IgD-negative memory B cell (primary cell): Measurements from ENCODE around the gene PLXND1. TPM values are rescaled to one million over a fixed set of nuclear protein-coding genes. Genes with fewer than 3 reads are reported as not detected.

Experiments used
- H3K27ac Mint-ChIP-seq, 3 donors: one replicate each; pipeline ENCODE4 v1.8.0; 2020 to 2022; ENCODE audit warnings: mild to moderate bottlenecking in 3 of 3, mixed read lengths in 3 of 3, moderate library complexity in 1 of 3
- H3K27me3 Mint-ChIP-seq: one replicate; pipeline ENCODE4 v1.8.0; 2021; ENCODE audit warnings: mixed read lengths
- H3K36me3 Mint-ChIP-seq: one replicate; pipeline ENCODE4 v1.8.0; 2020; ENCODE audit warnings: mild to moderate bottlenecking, mixed read lengths
- H3K4me1 Mint-ChIP-seq, 3 donors: one replicate each; pipeline ENCODE4 v1.8.0; 2020 to 2022; ENCODE audit warnings: mixed read lengths in 3 of 3, mild to moderate bottlenecking in 1 of 3
- H3K4me3 Mint-ChIP-seq, 4 donors: one replicate each; pipeline ENCODE4 v1.8.0; 2020 to 2022; ENCODE audit warnings: mild to moderate bottlenecking in 4 of 4, mixed read lengths in 4 of 4, moderate library complexity in 3 of 4
- H3K9me3 Mint-ChIP-seq, 3 donors: one replicate each; pipeline ENCODE4 v1.8.0; 2020 to 2021; ENCODE audit warnings: mixed read lengths in 3 of 3, mild to moderate bottlenecking in 1 of 3
- polyA plus RNA-seq: library from polyadenylated mRNA; unstranded; fragments of 300-500 nt; fragmentation: Illumina TruSeq; gene quantifications from one replicate; pipeline ENCODE4 v1.2.3, GENCODE V29; 2021

Gene PLXND1
- polyA plus RNA-seq, 1 donor from 2014 or later, result 3.0 TPM

DNA sequence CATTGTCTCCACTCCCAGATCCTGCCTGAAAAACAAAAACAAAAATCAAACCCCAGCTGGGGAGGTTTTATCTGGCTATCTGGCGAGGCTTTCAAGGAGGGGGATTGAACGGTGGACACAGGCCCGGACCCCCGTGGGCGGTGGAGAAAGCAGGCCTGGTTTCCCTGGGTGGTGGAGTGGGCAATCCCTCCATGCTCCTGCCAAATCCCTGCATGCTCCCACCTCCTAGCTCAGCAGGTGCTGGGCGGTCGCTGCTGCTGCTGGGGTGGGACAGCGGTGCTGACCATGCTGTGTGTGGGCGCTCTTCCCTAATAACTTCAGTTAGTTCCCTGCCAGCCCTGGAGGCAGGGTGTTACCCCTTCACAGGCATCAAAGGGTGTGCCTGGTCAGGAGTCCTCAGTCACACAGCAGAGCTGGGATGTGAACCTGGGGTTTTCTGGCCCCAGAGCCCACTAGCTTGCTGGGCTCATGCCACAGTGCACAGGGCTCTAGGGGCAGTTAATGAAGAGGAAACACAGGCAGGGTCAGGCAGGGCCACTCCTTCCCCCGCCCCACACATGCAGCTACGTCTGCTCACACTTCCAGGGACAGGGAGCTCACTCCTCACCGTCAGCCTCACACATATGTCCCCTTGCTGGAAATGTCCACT is 15.9 kb upstream of the PLXND1 start:
- H3K9me3 Mint-ChIP-seq, result no peaks in the 10 kb centered on the region
- H3K27me3 Mint-ChIP-seq, result peaks cover 3% of the 10 kb centered on the region
- H3K4me3 Mint-ChIP-seq, result no peak overlapping the region
- H3K36me3 Mint-ChIP-seq, result no peaks in the 10 kb centered on the region
- H3K4me1 Mint-ChIP-seq, result peaks cover 0 to 10% (median 8%) of the 10 kb centered on the region in 3 donors
- no peak overlapping the region for H3K27ac Mint-ChIP-seq

DNA sequence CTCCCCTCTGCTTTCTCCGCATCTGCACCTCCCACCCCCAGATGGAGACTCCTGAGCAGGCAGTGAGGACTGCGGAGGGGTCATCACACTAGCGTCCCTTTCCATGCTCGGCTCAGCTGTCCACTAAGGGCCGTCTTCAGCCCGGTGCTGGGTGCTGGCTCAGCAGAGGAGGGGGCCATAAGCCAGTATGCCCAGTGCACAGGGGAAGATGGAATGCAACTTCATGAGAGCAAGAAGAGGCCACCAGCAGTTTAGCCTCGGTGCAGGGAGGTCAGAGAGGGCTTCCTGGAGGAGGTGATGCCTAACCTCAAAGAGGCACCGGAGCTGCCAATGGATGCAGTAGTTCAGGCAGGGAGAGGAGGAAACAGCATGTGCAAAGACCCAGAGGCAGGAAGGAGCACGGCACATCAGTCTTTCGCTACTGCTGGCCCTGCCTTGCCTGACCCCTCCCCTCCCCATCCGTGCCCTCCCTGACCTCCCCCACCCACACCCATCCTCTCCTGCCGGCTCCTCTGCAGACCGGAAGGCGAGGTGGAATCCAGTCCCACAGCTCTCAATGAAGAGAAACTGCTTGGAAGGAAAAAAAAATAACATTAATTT is 15.2 kb upstream of the PLXND1 start:
- H3K27ac Mint-ChIP-seq, result no peak overlapping the region
- no peaks in the 10 kb centered on the region for H3K9me3 Mint-ChIP-seq
- H3K36me3 Mint-ChIP-seq, result no peaks in the 10 kb centered on the region
- peaks cover 3% of the 10 kb centered on the region for H3K27me3 Mint-ChIP-seq
- H3K4me3 Mint-ChIP-seq, result peak overlapping the region in 1 of 4 donors; percentile 28
- peaks cover 0 to 10% (median 9%) of the 10 kb centered on the region in 3 donors for H3K4me1 Mint-ChIP-seq

- Mint-ChIP-seq H3K4me1 (peaks cover 0 to 9% (median 8%) of the 10 kb centered on the region in 3 donors), H3K27ac (peak overlapping the region in 1 of 3 donors; percentile 57), H3K9me3 (no peaks in the 10 kb centered on the region)
These were observed 14.5 kb upstream of the PLXND1 start for GRCh38 chr3:129620828-129621559.

DNA sequence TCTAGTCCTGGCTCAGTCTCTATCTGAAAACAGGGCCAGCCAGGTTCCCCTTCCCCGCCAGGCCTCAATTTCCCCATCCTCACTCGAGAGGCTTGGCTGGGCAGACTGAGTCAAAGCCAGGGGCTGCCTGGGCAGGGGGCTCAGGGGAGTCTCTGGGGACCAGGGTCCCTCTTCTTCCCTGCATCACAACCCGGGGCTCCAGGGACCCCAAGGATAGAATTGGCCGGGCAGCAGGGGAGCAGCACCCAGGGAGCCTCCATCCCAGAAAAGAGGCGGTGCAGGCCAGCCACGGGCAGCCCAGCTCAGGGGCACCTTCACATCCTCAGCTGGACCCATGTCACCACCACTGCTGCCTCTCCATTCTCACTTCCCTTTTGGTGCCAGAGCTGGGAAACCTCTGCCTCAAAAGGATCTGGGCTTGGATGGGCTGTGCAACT is 13.3 kb upstream of the PLXND1 start:
- Mint-ChIP-seq H3K9me3 (no peaks in the 10 kb centered on the region), H3K27ac (no peak overlapping the region), H3K4me3 (peak overlapping the region in 1 of 4 donors; percentile 35), H3K27me3 (peaks cover 3% of the 10 kb centered on the region), H3K36me3 (no peaks in the 10 kb centered on the region), H3K4me1 (peaks cover 0 to 7% (median 7%) of the 10 kb centered on the region in 3 donors)

More at GRCh38 chr3:129620828-129621559, 14.5 kb upstream of the PLXND1 start:
- Mint-ChIP-seq H3K27me3 (peaks cover 3% of the 10 kb centered on the region), H3K36me3 (no peaks in the 10 kb centered on the region), H3K4me3 (no peak overlapping the region)

DNA sequence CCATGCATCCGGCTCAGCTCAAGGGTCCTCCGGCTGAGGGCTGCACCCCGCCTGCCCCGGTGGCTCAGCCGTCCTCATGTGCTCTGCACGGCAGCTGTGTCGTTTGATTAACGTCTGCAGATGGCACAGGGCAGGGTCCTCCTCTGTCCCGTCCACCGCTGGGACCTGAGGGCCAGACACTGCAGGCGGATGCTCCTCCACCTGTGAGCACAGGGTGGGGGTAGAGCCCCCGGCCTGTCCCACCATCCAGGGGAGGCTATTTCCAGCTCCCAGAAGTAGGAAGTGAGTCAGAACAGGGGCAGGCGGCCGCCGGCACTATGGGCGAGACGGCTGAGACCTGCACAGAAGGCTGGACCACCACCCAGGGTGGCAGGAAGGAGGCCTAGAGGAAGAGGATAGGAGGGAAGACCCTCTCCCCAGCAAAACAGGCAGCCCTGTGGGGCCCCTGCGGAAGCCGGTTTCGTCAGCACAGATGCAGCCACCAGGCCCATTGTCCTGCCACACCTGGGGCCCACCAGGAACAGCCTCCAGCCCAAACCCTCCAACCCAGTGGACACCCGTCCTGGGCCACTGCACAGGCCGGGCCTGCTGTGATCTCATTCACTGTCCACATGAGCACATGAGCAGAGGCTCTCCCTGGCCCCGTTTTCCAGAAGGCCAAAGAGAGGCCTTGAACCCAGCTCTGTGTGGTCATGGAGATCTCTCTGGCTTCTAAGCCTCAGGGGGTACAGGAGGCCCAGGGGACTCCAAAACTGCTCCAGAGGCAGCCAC is 12.6 kb upstream of the PLXND1 start:
- H3K4me1 Mint-ChIP-seq, result peaks cover 0 to 7% (median 7%) of the 10 kb centered on the region in 3 donors
- H3K27me3 Mint-ChIP-seq, result peaks cover 3% of the 10 kb centered on the region
- no peaks in the 10 kb centered on the region for H3K36me3 Mint-ChIP-seq
- H3K4me3 Mint-ChIP-seq, result peak overlapping the region in 3 of 4 donors; percentile 12 to 87 (median 77)
- no peaks in the 10 kb centered on the region for H3K9me3 Mint-ChIP-seq
- H3K27ac Mint-ChIP-seq, result peak overlapping the region in 1 of 3 donors; percentile 72

DNA sequence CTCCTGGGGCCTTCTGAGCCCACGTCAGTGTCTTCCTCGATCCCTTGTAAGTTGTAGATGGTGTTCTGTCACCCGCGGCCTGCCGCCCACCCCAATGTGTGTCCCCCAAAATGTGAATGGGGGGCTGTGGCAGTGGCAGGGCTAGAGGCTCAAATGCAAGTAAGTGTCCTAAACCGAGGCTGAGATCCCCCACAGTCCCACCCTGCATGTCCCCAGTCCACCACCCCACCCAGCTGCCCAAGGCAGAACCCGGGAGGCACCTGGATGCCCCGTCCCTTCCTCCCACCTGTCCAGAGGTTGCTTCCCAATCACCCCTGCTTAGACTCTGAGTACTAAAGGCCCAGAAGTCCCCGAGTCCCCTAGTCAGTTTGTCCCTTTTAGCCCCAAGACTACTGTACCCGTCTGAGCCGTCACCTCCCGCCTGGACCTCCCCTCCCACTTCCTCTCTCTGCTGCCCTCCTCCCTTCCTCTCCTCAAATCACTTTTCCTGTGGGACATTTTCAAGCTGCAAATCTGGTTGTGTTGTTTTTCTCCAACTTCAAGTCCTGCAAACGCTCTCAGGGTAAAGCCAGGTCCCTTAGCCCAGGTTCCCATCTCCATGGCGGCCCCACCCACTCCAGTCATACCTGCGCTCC is 11.8 kb upstream of the PLXND1 start:
- H3K4me3 Mint-ChIP-seq, result peak overlapping the region in 2 of 4 donors; percentile 77 to 87
- H3K9me3 Mint-ChIP-seq, result no peaks in the 10 kb centered on the region
- peaks cover 3% of the 10 kb centered on the region for H3K27me3 Mint-ChIP-seq
- peaks cover 0 to 7% (median 7%) of the 10 kb centered on the region in 3 donors for H3K4me1 Mint-ChIP-seq
- peak overlapping the region in 1 of 3 donors; percentile 72 for H3K27ac Mint-ChIP-seq
- no peaks in the 10 kb centered on the region for H3K36me3 Mint-ChIP-seq

DNA sequence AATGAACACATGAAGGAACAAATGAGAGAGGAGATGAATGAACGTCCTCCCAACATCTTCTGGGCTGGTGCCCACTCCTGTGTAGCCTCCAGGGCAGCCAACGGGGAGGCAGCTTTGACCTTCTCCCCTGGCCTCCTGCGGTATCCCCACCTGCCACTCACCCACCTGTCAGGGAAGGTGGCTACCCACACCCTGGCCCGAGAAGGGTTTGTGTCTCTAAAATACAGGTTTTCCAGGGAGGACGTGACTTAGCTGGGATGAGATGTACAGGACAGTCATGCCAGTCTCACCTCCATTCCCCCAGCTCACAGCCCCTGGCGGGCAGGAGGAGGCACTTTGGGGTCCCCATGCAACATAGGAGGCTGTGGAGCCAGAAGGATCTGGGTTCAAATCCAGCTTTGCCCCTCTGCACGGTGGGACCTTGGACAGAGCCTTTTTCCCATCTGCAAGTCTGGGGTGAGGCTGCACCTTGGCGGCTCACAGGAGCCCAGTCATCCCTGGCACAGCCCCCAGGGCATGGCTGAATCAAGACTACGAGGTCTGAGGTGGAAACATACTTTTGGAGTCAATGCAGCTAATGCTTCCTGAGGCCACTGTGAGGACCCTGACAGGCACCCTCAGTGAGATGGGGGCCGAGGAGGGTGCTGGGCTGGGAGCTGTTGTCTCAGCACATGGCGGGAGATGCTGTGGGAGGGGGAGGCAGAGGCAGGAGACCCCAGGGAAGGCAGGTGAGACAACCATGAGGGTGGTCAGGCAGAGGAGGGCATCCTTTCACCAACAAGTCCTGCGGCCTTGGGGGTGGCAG is 11.1 kb upstream of the PLXND1 start:
- peak overlapping the region in 1 of 3 donors; percentile 72 for H3K27ac Mint-ChIP-seq
- H3K36me3 Mint-ChIP-seq, result no peaks in the 10 kb centered on the region
- H3K4me1 Mint-ChIP-seq, result peaks cover 0 to 7% (median 7%) of the 10 kb centered on the region in 3 donors
- H3K9me3 Mint-ChIP-seq, result no peaks in the 10 kb centered on the region
- H3K27me3 Mint-ChIP-seq, result peaks cover 3% of the 10 kb centered on the region
- peak overlapping the region in 1 of 4 donors; percentile 27 for H3K4me3 Mint-ChIP-seq

DNA sequence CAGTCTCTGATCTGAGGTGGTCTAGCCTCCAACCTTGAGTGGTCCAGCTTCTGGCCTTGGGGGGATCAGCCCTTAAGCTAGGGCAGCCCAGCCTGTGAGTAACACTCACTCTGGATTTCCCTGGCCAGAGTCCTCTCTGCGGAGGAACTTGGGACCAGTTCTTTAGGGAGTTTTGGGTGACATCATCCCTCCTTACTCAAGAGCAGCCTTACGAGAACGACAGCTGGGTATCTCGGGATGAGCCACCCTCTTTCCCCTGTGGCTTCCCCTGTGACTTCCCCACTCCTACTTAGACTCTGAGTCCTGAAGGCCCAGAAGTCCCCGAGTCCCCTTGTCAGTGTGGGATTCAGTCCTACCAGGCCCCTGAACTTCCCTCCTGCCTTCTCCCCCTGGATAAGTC is 10.2 kb upstream of the PLXND1 start:
- peaks cover 0 to 7% (median 7%) of the 10 kb centered on the region in 3 donors for H3K4me1 Mint-ChIP-seq
- H3K36me3 Mint-ChIP-seq, result no peaks in the 10 kb centered on the region
- H3K27ac Mint-ChIP-seq, result no peak overlapping the region
- H3K9me3 Mint-ChIP-seq, result no peaks in the 10 kb centered on the region
- no peak overlapping the region for H3K4me3 Mint-ChIP-seq
- H3K27me3 Mint-ChIP-seq, result peaks cover 3% of the 10 kb centered on the region

DNA sequence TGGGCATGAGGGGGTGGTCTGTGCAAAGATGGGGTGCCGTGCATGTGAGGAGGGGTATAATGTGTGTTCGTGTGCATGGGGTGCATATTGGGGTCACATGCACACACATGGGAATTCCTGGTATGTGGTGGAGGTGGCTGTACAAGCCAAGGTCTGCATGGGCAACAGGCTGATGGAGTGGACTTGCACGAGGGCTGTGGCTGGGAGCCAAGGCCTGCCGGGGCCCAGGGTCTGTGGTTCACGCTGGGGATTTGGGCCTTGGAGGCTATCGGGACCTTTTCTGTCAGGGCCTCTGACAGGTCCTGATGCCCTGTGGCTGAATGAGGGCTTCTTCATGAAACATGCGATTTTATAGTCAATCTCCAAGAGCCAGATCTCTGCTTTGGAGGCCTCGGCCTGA is 9.8 kb upstream of the PLXND1 start:
- H3K27ac Mint-ChIP-seq, result no peak overlapping the region

GRCh38 chr3:129615751-129616281 is 9.3 kb upstream of the PLXND1 start:
- H3K27me3 Mint-ChIP-seq, result peaks cover 3% of the 10 kb centered on the region
- H3K4me1 Mint-ChIP-seq, result peaks cover 0 to 7% (median 7%) of the 10 kb centered on the region in 3 donors
- no peaks in the 10 kb centered on the region for H3K9me3 Mint-ChIP-seq
- H3K27ac Mint-ChIP-seq, result no peak overlapping the region
- H3K4me3 Mint-ChIP-seq, result no peak overlapping the region
- no peaks in the 10 kb centered on the region for H3K36me3 Mint-ChIP-seq

More for the DNA sequence above, 9.8 kb upstream of the PLXND1 start:
- no peaks in the 10 kb centered on the region for H3K9me3 Mint-ChIP-seq
- peaks cover 3% of the 10 kb centered on the region for H3K27me3 Mint-ChIP-seq
- H3K4me3 Mint-ChIP-seq, result no peak overlapping the region
- no peaks in the 10 kb centered on the region for H3K36me3 Mint-ChIP-seq
- peaks cover 0 to 7% (median 7%) of the 10 kb centered on the region in 3 donors for H3K4me1 Mint-ChIP-seq

- Mint-ChIP-seq H3K27me3 (peaks cover 3% of the 10 kb centered on the region), H3K27ac (no peak overlapping the region), H3K9me3 (no peaks in the 10 kb centered on the region), H3K4me3 (no peak overlapping the region), H3K4me1 (peaks cover 0 to 7% (median 7%) of the 10 kb centered on the region in 3 donors), H3K36me3 (no peaks in the 10 kb centered on the region)
These were observed 8.5 kb upstream of the PLXND1 start for GRCh38 chr3:129614927-129615363.

GRCh38 chr3:129614435-129614834 is 8.0 kb upstream of the PLXND1 start:
- Mint-ChIP-seq H3K9me3 (no peaks in the 10 kb centered on the region), H3K36me3 (no peaks in the 10 kb centered on the region), H3K27me3 (peaks cover 3% of the 10 kb centered on the region), H3K27ac (no peak overlapping the region), H3K4me1 (peaks cover 0 to 7% (median 7%) of the 10 kb centered on the region in 3 donors), H3K4me3 (no peak overlapping the region)

DNA sequence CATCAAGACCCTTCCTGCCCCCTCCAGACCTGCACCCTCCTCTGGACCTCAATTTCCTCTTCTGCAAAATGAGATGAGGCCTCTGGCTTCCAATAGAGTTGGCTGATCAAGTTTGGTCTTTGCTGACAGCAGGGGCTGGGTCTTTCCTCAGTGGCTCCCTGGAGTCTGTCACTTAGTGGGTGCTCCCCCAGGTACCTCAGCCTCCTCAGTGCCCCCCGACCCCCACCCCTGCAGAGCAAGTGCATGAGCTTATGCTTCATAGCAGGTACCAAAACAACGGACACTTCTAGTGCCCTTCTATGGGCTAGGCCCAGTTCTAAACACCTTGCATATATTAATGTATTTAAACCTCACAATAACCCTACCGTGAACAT is 6.9 kb upstream of the PLXND1 start:
- Mint-ChIP-seq H3K4me3 (no peak overlapping the region), H3K9me3 (no peaks in the 10 kb centered on the region), H3K27me3 (no peaks in the 10 kb centered on the region), H3K27ac (no peak overlapping the region), H3K4me1 (peaks cover 0 to 5% (median 0%) of the 10 kb centered on the region in 3 donors), H3K36me3 (no peaks in the 10 kb centered on the region)
